Measurements from ENCODE around the gene NCOA1. TPM values are rescaled to one million over a fixed set of nuclear protein-coding genes. Genes with fewer than 3 reads are reported as not detected.

NCOA1 gene
- total RNA-seq, 2 experiments from 2014 or later = 6.1 to 12.1 TPM

GRCh38 chr2:24576617-24577016 is 85.6 kb downstream of the NCOA1 start:
- Histone ChIP-seq H3K4me2 (ENCODE audit: low read length) (peak overlapping the region; percentile 60; the same call in 1 of the 2 replicates), H3K79me2 (ENCODE audit: insufficient read depth, low read depth, low read length) (no peaks in the 10 kb centered on the region), H4K20me1 (ENCODE audit: insufficient read depth, low read length) (no peaks in the 10 kb centered on the region), H2AFZ (ENCODE audit: low read length) (no peak overlapping the region; the same call in 1 of the 2 replicates), H3K27ac (ENCODE audit: low read depth, low read length, poor library complexity, severe bottlenecking) (no peak overlapping the region), H3K4me3 (ENCODE audit: low read depth, low read length, poor library complexity, severe bottlenecking) (no peak overlapping the region), H3K36me3 (ENCODE audit: insufficient read depth, low read length) (no peaks in the 10 kb centered on the region), H3K9me2 (ENCODE audit: insufficient read depth, low read length) (no peaks in the 10 kb centered on the region; the same call in 1 of the 2 replicates), H3K9me3 (ENCODE audit: low read length) (no peaks in the 10 kb centered on the region), H3K4me1 (ENCODE audit: insufficient read depth, low read length, poor library complexity, severe bottlenecking) (peaks cover 51% of the 10 kb centered on the region)
- intact Hi-C loops (cut with micrococcal nuclease; ENCODE audit: unreplicated experiment) = no loop called here
- TF ChIP-seq CTCF (conservative IDR thresholded peaks at IDR 0.05; ENCODE audit: low read length) (no peak), EZH2phosphoT487 (IDR thresholded peaks at IDR 0.05; ENCODE audit: borderline replicate concordance, low read depth, low read length) (no peak)
- POLR2A ChIA-PET = interaction anchor here (0.6 kb wide), 1 partner anchor 49 kb away, joined by 6 read pairs; no protein-coding TSS in a partner anchor
- DNase-seq (ENCODE audit: low spot score) = no peak
- BruUV-seq (replicated peaks) = no TSS peak
- CTCF ChIA-PET (ENCODE audit: unreplicated experiment) = no interaction called here

- no peaks in the 10 kb centered on the region for H4K20me1 ChIP-seq (ENCODE audit: insufficient read depth, low read length)
- H3K27ac ChIP-seq (ENCODE audit: low read depth, low read length, poor library complexity, severe bottlenecking) = peak overlapping the region; percentile 44
- H2AFZ ChIP-seq (ENCODE audit: low read length) = peak overlapping the region; percentile 71; the same call in 1 of the 2 replicates
- intact Hi-C loops (cut with micrococcal nuclease; ENCODE audit: unreplicated experiment) = no loop called here
- peak overlapping the region; percentile 60 for H3K4me2 ChIP-seq (ENCODE audit: low read length)
- no peaks in the 10 kb centered on the region for H3K79me2 ChIP-seq (ENCODE audit: insufficient read depth, low read depth, low read length)
- ChIA-PET CTCF (ENCODE audit: unreplicated experiment) (no interaction called here), POLR2A (interaction anchor here (0.6 to 1.1 kb wide), 3 partner anchors 15 to 323 kb away, joined by 3 to 4 read pairs (median 4); no protein-coding TSS in a partner anchor)
- H3K4me3 ChIP-seq (ENCODE audit: low read depth, low read length, poor library complexity, severe bottlenecking) = peak overlapping the region; percentile 34
- no peaks in the 10 kb centered on the region; the same call in 1 of the 2 replicates for H3K9me2 ChIP-seq (ENCODE audit: insufficient read depth, low read length)
- DNase-seq (ENCODE audit: low spot score) = peak; percentile 22
- H3K4me1 ChIP-seq (ENCODE audit: insufficient read depth, low read length, poor library complexity, severe bottlenecking) = peaks cover 51% of the 10 kb centered on the region
- no peaks in the 10 kb centered on the region for H3K36me3 ChIP-seq (ENCODE audit: insufficient read depth, low read length)
- no TSS peak for BruUV-seq (replicated peaks)
- TF ChIP-seq CTCF (conservative IDR thresholded peaks at IDR 0.05; ENCODE audit: low read length) (no peak), EZH2phosphoT487 (IDR thresholded peaks at IDR 0.05; ENCODE audit: borderline replicate concordance, low read depth, low read length) (no peak)
- peaks cover 5% of the 10 kb centered on the region; the same call in 1 of the 2 replicates for H3K9me3 ChIP-seq (ENCODE audit: low read length)
These were observed 86.4 kb downstream of the NCOA1 start for GRCh38 chr2:24577481-24577880.

GRCh38 chr2:24579053-24579803 is 88.2 kb downstream of the NCOA1 start:
- H3K27ac ChIP-seq (ENCODE audit: low read depth, low read length, poor library complexity, severe bottlenecking) = peak overlapping the region; percentile 38
- CTCF ChIA-PET (ENCODE audit: unreplicated experiment) = no interaction called here
- intact Hi-C loops (cut with micrococcal nuclease; ENCODE audit: unreplicated experiment) = no loop called here
- no TSS peak for BruUV-seq (replicated peaks)
- peak overlapping the region; percentile 58 for H2AFZ ChIP-seq (ENCODE audit: low read length)
- no peak for TF ChIP-seq EZH2phosphoT487 (IDR thresholded peaks at IDR 0.05; ENCODE audit: borderline replicate concordance, low read depth, low read length)
- TF ChIP-seq CTCF (conservative IDR thresholded peaks at IDR 0.05; ENCODE audit: low read length) = no peak
- no peaks in the 10 kb centered on the region for H3K79me2 ChIP-seq (ENCODE audit: insufficient read depth, low read depth, low read length)
- no peaks in the 10 kb centered on the region; the same call in 1 of the 2 replicates for H3K9me2 ChIP-seq (ENCODE audit: insufficient read depth, low read length)
- peak overlapping the region; percentile 60 for H3K4me2 ChIP-seq (ENCODE audit: low read length)
- no peaks in the 10 kb centered on the region for H3K36me3 ChIP-seq (ENCODE audit: insufficient read depth, low read length)
- POLR2A ChIA-PET = interaction anchor here (0.5 to 1.8 kb wide), 6 partner anchors 10 to 60 kb away, joined by 3 to 6 read pairs (median 4); no protein-coding TSS in a partner anchor
- peaks cover 5% of the 10 kb centered on the region; the same call in 1 of the 2 replicates for H3K9me3 ChIP-seq (ENCODE audit: low read length)
- DNase-seq (ENCODE audit: low spot score) = peak; percentile 16
- peak overlapping the region; percentile 9 for H3K4me3 ChIP-seq (ENCODE audit: low read depth, low read length, poor library complexity, severe bottlenecking)
- no peaks in the 10 kb centered on the region for H4K20me1 ChIP-seq (ENCODE audit: insufficient read depth, low read length)
- H3K4me1 ChIP-seq (ENCODE audit: insufficient read depth, low read length, poor library complexity, severe bottlenecking) = peaks cover 51% of the 10 kb centered on the region

All from OCI-LY7 (cell line).